Nephron (organoid): ENCODE measurements around the gene PRICKLE2.

ENCODE experiments used
- H3K27ac Mint-ChIP-seq, 3 experiments: 2 replicates each; pipeline ENCODE4 v1.8.0; 2020; ENCODE audit warnings: mixed read lengths in 3 of 3, mild to moderate bottlenecking in 2 of 3, moderate library complexity in 1 of 3
- H3K27me3 Mint-ChIP-seq: 2 replicates; pipeline ENCODE4 v1.8.0; 2021; ENCODE audit warnings: low read depth, mild to moderate bottlenecking, moderate library complexity, mixed read lengths
- H3K36me3 Mint-ChIP-seq: 2 replicates; pipeline ENCODE4 v1.8.0; 2020; ENCODE audit warnings: low read depth, mixed read lengths
- H3K4me1 Mint-ChIP-seq: 2 replicates; pipeline ENCODE4 v1.8.0; 2020; ENCODE audit warnings: mixed read lengths
- H3K4me3 Mint-ChIP-seq, 3 experiments: 2 replicates each; pipeline ENCODE4 v1.8.0; 2020; ENCODE audit warnings: mild to moderate bottlenecking in 3 of 3, mixed read lengths in 3 of 3, moderate library complexity in 2 of 3
- H3K9me3 Mint-ChIP-seq: 2 replicates; pipeline ENCODE4 v1.8.0; 2020; ENCODE audit warnings: mixed read lengths
- CTCF ChIP-seq, 3 experiments: fragments of 200-600 bp; sonication (generic); IDR thresholded peaks; one replicate each; pipeline ENCODE4 v1.5.0; 2021; ENCODE audit warnings: antibody characterized with exemption in 3 of 3; ENCODE audit not compliant: unreplicated experiment in 3 of 3

Gene PRICKLE2

GRCh38 chr3:64224826-64225610, at the start of gene PRICKLE2:
Gene PRICKLE2, minus strand, starts transcription at chr3:64225466. Its CDS starts 26,539 bp downstream, at chr3:64198927.
- Mint-ChIP-seq H3K27me3 (no peaks in the 10 kb centered on the region), H3K9me3 (no peaks in the 10 kb centered on the region), H3K4me3 (peak within 1 kb of the TSS; percentile 76 to 87 (median 86)), H3K36me3 (no peaks in the 10 kb centered on the region), H3K27ac (peak within 1 kb of the TSS; percentile 95 to 98 (median 96)), H3K4me1 (peaks cover 71% of the 10 kb centered on the region)
- no peak for TF ChIP-seq CTCF (IDR thresholded peaks at IDR 0.05; ENCODE audit: unreplicated experiment in 3 of 3)

- no peaks in the 10 kb centered on the region for H3K27me3 Mint-ChIP-seq
- no peak overlapping the region for H3K4me3 Mint-ChIP-seq
- H3K4me1 Mint-ChIP-seq, result peaks cover 12% of the 10 kb centered on the region
- peaks cover 10% of the 10 kb centered on the region for H3K9me3 Mint-ChIP-seq
- TF ChIP-seq CTCF (IDR thresholded peaks at IDR 0.05; ENCODE audit: unreplicated experiment in 3 of 3), result no peak
- H3K27ac Mint-ChIP-seq, result no peak overlapping the region
- peaks cover 17% of the 10 kb centered on the region for H3K36me3 Mint-ChIP-seq
Measured at GRCh38 chr3:64272842-64273241, 47.6 kb upstream of the PRICKLE2 start.

GRCh38 chr3:64272271-64272670, 47.0 kb upstream of the PRICKLE2 start:
- Mint-ChIP-seq H3K27ac (no peak overlapping the region), H3K4me3 (no peak overlapping the region), H3K4me1 (peaks cover 8% of the 10 kb centered on the region), H3K27me3 (no peaks in the 10 kb centered on the region), H3K9me3 (peaks cover 10% of the 10 kb centered on the region), H3K36me3 (peaks cover 17% of the 10 kb centered on the region)
- TF ChIP-seq CTCF (IDR thresholded peaks at IDR 0.05; ENCODE audit: unreplicated experiment in 3 of 3), result no peak

- Mint-ChIP-seq H3K9me3 (peaks cover 10% of the 10 kb centered on the region), H3K27me3 (no peaks in the 10 kb centered on the region), H3K4me1 (peaks cover 13% of the 10 kb centered on the region), H3K36me3 (peaks cover 17% of the 10 kb centered on the region), H3K27ac (no peak overlapping the region), H3K4me3 (no peak overlapping the region)
- no peak for TF ChIP-seq CTCF (IDR thresholded peaks at IDR 0.05; ENCODE audit: unreplicated experiment in 3 of 3)
Measured at GRCh38 chr3:64271631-64272030, 46.4 kb upstream of the PRICKLE2 start.

- Mint-ChIP-seq H3K4me3 (no peak overlapping the region), H3K9me3 (peaks cover 10% of the 10 kb centered on the region), H3K4me1 (peaks cover 21% of the 10 kb centered on the region), H3K36me3 (peaks cover 17% of the 10 kb centered on the region), H3K27me3 (no peaks in the 10 kb centered on the region), H3K27ac (no peak overlapping the region)
- no peak for TF ChIP-seq CTCF (IDR thresholded peaks at IDR 0.05; ENCODE audit: unreplicated experiment in 3 of 3)
Measured at GRCh38 chr3:64270866-64271260, 45.6 kb upstream of the PRICKLE2 start.
